HG02970 (cell line): Measurements from ENCODE around the gene NOXO1.

ENCODE experiments used
- ATAC-seq: cut with Tn5 transposase; IDR thresholded peaks from one replicate; pipeline ENCODE4 v1.9.1; 2021; ENCODE audit warnings: mild to moderate bottlenecking, moderate library complexity, moderate number of reproducible peaks; ENCODE audit not compliant: unreplicated experiment, low FRiP score

The NOXO1 gene

GRCh38 chr16:1998360-1998835, 17.1 kb upstream of the NOXO1 start:
- ATAC-seq, result no peak

DNA sequence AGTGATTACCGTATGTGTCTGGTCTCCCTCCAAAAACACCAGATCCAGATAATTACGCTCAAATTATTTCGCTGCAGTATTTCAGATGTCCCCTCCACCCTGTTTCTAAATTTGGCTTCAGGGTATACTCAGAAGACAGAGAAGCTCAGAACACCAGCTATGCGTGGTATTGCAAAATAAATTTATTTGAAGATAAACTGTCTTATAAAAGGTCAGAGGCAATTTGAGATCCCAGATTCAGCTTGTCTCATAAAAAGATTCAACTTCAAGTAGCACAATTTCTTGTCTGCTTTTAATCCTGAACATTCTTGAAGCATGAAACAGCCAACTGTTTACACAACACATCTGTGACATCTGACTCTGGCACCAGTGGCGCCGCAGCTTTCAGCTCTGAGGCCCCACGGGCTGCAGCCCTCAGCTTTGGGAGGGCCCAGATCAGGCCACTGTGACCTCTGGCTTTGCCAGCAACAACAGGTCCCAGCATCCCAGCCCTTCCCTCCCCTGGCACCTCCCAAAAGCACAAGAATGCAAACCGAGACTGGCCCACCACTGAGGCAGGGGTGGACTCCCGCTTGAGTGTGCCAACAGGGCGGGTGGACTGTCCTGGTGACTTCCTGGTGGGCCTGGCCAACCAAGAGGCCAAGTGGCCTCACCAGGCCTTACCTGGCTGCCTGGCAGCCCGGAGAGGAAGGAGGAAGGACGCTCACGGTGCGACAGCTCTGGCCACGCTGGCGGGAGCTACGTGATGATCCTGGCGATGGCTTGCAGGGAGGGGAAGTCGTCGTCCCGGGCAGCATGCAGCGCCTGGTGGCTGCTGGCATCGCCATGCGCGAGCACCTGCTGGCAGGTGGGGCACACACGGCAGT, 16.5 kb upstream of the NOXO1 start:
- no peak for ATAC-seq

- ATAC-seq, result no peak
These were observed 12.5 kb upstream of the NOXO1 start for GRCh38 chr16:1993731-1994131.

- no peak for ATAC-seq
These were observed 11.5 kb upstream of the NOXO1 start for GRCh38 chr16:1992704-1993317.

- peak; percentile 59 for ATAC-seq
These were observed 10.9 kb upstream of the NOXO1 start for GRCh38 chr16:1991948-1992703.

GRCh38 chr16:1991588-1991947, 10.3 kb upstream of the NOXO1 start:
- no peak for ATAC-seq

DNA sequence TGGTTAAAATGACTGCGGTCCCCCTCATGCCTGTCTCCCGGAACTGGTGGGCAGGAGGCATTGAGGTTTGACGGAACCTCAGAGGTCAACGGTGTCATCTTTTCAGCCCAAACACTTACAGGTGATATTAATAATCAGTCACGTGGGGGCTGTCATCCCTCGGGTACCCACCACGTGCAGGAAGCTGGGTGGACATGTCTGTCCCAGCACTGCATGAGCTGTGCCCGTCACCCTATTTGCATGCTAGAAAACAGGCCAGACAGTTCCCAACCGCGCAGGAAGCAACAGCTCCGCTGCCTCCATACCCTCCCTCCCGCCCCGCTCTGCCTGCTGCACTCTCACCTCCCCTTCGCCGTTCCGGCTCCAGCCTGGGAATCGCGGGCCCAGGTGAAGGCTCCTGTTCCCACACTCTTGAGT, 9.9 kb upstream of the NOXO1 start:
- ATAC-seq, result peak; percentile 24

DNA sequence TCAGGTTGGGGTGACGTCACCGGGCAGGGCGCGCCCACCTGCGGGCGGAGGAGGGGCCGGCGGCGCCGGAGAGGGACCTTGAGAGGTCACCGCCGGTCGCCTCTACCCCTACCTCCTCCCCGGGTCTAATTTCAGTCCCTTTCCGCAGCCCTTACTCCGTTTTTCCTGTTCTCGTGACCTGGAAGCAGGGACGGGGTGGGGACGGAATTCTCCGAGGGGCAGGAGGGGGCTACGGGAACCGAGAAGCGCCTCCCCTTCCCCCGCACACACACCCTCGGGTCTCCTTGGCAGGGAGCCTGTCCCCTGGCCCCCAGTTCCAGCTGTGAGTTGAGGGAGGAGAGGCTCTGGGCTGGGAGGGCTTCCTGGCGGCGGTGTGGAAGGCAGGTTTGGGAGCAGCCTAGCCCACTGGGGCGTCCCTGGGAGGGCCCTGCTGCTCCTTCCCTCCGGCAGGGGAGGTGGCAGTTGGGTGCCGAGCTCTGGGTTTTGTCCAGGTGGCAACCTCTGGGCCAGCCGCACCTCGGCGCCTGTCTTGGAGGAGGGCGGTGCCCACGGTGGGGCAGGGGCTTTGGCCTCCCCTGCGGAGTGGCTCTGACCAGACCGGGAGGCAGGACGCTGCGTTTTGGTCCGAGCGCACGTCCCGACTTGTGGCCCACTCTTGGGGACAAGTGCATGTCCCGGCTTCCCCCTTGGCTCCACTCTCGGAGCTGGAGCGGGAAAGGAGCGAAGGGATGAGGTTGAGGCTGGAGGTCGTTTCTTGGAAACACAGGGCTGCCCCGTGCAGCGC, 9.3 kb upstream of the NOXO1 start:
- ATAC-seq, result no peak

GRCh38 chr16:1990101-1990350, 8.8 kb upstream of the NOXO1 start:
- no peak for ATAC-seq

DNA sequence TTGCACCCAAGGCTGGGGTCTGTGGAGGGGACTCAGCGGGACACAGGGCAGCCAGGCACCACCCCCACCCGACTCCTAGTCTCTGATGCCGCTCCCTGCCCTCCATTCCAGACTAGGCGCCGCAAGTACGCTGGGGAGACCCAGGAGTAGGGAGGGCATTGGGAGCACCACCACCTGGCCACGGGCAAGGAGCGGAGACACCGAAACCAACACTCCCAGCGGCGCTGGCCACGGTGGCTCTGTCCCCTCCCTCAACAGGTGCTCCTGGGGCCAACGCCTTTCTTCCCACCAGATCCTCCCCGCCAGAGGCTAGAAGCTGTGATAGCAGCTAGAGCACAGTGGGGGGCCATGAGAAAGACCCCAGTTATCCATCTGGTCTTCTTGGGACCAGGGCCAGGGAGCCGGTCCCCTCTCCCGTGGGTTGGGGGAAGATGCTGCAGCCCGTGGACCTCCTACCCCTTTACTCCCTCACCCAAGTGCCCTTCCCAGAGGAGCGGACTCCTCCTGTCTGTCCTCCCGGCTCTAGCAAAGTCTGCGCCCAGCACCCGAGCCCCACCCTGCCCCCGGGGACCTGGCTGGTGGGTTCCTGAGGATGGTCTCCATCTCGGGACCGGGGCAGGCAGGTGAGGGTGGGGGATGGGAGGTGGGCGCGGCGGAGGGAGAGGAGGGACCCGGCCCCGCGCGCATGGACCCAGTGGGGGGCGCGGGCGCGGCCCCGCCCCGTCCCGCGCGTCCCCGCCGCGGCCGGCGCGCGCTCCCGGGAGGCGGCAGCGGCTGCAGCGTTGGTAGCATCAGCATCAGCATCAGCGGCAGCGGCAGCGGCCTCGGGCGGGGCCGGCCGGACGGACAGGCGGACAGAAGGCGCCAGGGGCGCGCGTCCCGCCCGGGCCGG, 8.2 kb upstream of the NOXO1 start, which contains the start of gene SYNGR3:
Gene SYNGR3 (plus strand): TSS at position 762 of the 892 bp plus-strand sequence. CDS start 133 bp downstream, outside the sequence.
- no peak for ATAC-seq

GRCh38 chr16:1987198-1987597, 5.9 kb upstream of the NOXO1 start:
- ATAC-seq, result no peak

DNA sequence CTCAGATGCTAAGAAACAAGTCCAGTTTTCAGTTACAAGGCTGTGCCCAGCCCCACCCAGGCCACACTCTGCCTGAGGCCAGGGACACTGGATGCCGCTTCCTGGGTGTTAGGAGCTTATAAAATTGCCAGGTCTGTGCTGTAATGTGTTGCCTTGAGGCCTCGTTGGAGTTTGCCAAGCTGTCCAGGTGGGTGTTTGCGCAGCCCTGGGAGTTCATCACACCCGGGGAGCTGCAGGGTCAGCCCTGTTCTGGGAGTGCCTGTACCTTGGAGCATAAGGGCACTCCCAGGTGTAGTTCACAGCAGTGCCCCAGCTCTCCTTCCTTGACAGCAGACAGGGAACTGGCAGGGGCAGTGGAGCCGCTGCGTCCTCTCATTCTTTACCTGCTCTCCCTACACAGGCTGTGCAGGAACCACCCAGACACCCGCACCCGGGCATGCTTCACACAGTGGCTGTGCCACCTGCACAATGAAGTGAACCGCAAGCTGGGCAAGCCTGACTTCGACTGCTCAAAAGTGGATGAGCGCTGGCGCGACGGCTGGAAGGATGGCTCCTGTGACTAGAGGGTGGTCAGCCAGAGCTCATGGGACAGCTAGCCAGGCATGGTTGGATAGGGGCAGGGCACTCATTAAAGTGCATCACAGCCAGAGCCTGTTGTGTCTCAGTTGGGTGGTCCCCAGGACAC, 4.3 kb upstream of the NOXO1 start:
- no peak for ATAC-seq

- no peak for ATAC-seq
These were observed 3.3 kb upstream of the NOXO1 start for GRCh38 chr16:1984347-1985225.

- peak; percentile 64 for ATAC-seq
These were observed 2.5 kb upstream of the NOXO1 start, which contains the start of gene GFER for GRCh38 chr16:1983544-1984346. Gene GFER, plus strand, starts transcription at chr16:1984193. Its CDS starts 26 bp downstream, at chr16:1984219.

DNA sequence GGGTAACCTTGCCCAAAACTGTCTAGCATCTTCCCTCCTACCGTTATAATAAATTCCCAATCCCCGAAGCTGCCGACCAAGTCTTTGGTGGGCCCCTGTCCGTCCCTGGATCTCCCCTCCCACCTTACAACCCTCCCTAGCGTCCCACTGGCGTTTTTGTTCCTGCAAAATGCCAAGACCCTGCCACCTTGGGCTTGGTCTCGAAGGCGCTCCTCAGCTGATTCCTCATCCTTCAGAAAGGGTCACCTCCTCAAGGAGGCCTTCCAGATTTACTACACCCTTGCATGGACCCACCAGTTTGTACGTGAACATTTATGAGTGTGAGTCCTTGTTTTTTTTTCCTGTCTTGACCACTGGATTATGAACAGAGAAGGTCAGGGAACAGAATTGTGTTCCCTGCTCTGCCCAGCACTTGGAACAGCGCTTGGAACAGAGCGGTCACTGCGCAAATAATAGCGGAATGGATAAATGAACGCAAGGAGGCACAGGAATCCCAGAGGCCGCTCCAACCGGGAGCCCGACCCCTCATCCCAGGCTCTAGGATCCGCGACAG, 1.8 kb upstream of the NOXO1 start:
- no peak for ATAC-seq

- no peak for ATAC-seq
These were observed 754 bp upstream of the NOXO1 start for GRCh38 chr16:1982013-1982433.

- no peak for ATAC-seq
These were observed 540 bp downstream of the NOXO1 start for GRCh38 chr16:1980770-1981087.
